ENCODE measurements around the gene CACNA1B. TPM values are rescaled to one million over a fixed set of nuclear protein-coding genes. Genes with fewer than 3 reads are reported as not detected.
A peak's percentile ranks its signal among the peaks of the same experiment; 100 is the strongest.
"Not testable (repeated sequence)": the region's sequence is repeated elsewhere in the genome, so short reads cannot be mapped to it uniquely, and the experiment has no call there.

Gene CACNA1B
- total and polyA plus RNA-seq, 9 donors, result 0.01 to 3.8 (median 0.16) TPM; not detected in 1

GRCh38 chr9:138014563-138014945 lies 137.0 kb downstream of the CACNA1B start:
- 52 to 69% (median 64%) methylated on average over 6 of the region's 6 CpGs for WGBS, 3 donors

GRCh38 chr9:138015021-138015829 lies 137.6 kb downstream of the CACNA1B start:
- Histone ChIP-seq H3K27me3 (no peaks in the 10 kb centered on the region), H3K36me3 (no peaks in the 10 kb centered on the region), H3K4me3 (no peak overlapping the region), H3K9me3 (no peaks in the 10 kb centered on the region), H3K27ac (no peak overlapping the region), H3K4me1 (ENCODE audit: insufficient read depth) (no peaks in the 10 kb centered on the region)
- no peak for DNase-seq
- TF ChIP-seq POLR2A (IDR thresholded peaks at IDR 0.05) (no peak), CTCF (IDR thresholded peaks at IDR 0.05) (no peak), EP300 (IDR thresholded peaks at IDR 0.05) (no peak)
- 71 to 75% (median 71%) methylated on average over 24 to 25 of the region's 25 CpGs for WGBS, 3 donors
- intact Hi-C loops (cut with DNase I), result no loop called here

More at GRCh38 chr9:138014563-138014945, 137.0 kb downstream of the CACNA1B start:
- no peaks in the 10 kb centered on the region for H3K9me3 ChIP-seq
- H3K4me3 ChIP-seq, result no peak overlapping the region
- peak in 1 of 5 donors; percentile 13 for DNase-seq
- no peaks in the 10 kb centered on the region for H3K27me3 ChIP-seq
- no peak overlapping the region for H3K27ac ChIP-seq
- no peaks in the 10 kb centered on the region for H3K4me1 ChIP-seq (ENCODE audit: insufficient read depth)
- no peaks in the 10 kb centered on the region for H3K36me3 ChIP-seq
- intact Hi-C loops (cut with DNase I), result no loop called here
- no peak for TF ChIP-seq EP300 (IDR thresholded peaks at IDR 0.05)
- TF ChIP-seq CTCF (IDR thresholded peaks at IDR 0.05), result no peak
- no peak for TF ChIP-seq POLR2A (IDR thresholded peaks at IDR 0.05)

- no peak overlapping the region for H3K4me3 ChIP-seq
- H3K4me1 ChIP-seq (ENCODE audit: insufficient read depth), result no peaks in the 10 kb centered on the region
- WGBS, 3 donors, result 84 to 86% (median 84%) methylated on average over 32 to 33 of the region's 33 CpGs
- H3K27me3 ChIP-seq, result no peaks in the 10 kb centered on the region
- no peaks in the 10 kb centered on the region for H3K36me3 ChIP-seq
- TF ChIP-seq POLR2A (IDR thresholded peaks at IDR 0.05), result no peak
- TF ChIP-seq EP300 (IDR thresholded peaks at IDR 0.05), result no peak
- no peak for TF ChIP-seq CTCF (IDR thresholded peaks at IDR 0.05)
- intact Hi-C loops (cut with DNase I), result no loop called here
- H3K27ac ChIP-seq, result no peak overlapping the region
- H3K9me3 ChIP-seq, result no peaks in the 10 kb centered on the region
- DNase-seq, result no peak
Measured at GRCh38 chr9:138016406-138017187, 139.0 kb downstream of the CACNA1B start.

- Histone ChIP-seq H3K36me3 (no peaks in the 10 kb centered on the region), H3K27ac (no peak overlapping the region), H3K4me1 (ENCODE audit: insufficient read depth) (no peaks in the 10 kb centered on the region), H3K9me3 (no peaks in the 10 kb centered on the region), H3K27me3 (no peaks in the 10 kb centered on the region), H3K4me3 (no peak overlapping the region)
- intact Hi-C loops (cut with DNase I), result no loop called here
- 84 to 94% (median 90%) methylated on average over 13 of the region's 13 CpGs for WGBS, 3 donors
- TF ChIP-seq CTCF (IDR thresholded peaks at IDR 0.05) (no peak), EP300 (IDR thresholded peaks at IDR 0.05) (no peak), POLR2A (IDR thresholded peaks at IDR 0.05) (no peak)
- DNase-seq, result no peak
Measured at GRCh38 chr9:138017200-138017599, 139.6 kb downstream of the CACNA1B start.

GRCh38 chr9:138019514-138019913 lies 141.9 kb downstream of the CACNA1B start:
- DNase-seq; H3K36me3 ChIP-seq; intact Hi-C loops (cut with DNase I); H3K27me3 ChIP-seq; H3K4me3 ChIP-seq; H3K4me1 ChIP-seq (ENCODE audit: insufficient read depth); H3K27ac ChIP-seq; H3K9me3 ChIP-seq: not testable (repeated sequence)
- 67 to 87% (median 75%) methylated on average over 10 of the region's 10 CpGs for WGBS, 3 donors
